Measurements from ENCODE around the gene OCIAD2.
"Not testable (repeated sequence)": the region's sequence is repeated elsewhere in the genome, so short reads cannot be mapped to it uniquely, and the experiment has no call there.

Gene OCIAD2

DNA sequence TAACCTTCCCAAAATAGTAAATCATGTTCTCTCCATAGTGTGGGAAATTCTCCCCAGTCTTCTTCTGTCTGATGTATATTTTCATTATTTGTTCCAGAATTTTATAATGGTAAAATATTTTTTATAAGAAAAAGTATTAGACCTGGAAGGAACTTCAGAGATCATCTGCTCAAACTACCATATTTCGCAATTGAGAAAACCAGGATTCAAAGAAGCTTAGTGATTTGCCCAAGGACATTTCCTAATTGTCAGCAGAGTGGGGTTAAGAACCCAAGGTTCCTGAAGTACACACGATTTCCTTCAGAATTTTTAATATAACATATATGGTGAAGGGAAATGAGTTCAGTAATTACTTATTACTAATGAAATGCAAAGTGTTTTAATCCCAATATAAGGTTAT, 51.6 kb downstream of the OCIAD2 start:
- FAIRE-seq: no peak

DNA sequence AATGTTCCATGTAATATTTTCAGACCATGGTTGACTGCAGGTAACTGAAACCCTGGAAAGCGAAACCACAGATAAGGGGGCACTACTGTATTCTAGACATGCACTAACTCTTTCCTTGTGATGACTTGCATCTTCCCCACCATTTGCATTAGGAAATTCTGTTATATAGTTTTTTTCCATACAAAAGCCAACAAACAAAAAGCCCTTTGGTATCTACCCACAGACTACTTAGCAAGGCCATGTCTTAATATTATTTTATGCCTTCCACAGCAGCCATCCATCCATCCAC, 52.2 kb downstream of the OCIAD2 start:
- no peak for FAIRE-seq
- no peak for DNase-seq (ENCODE audit: low spot score)

More for the DNA sequence above, 51.6 kb downstream of the OCIAD2 start:
- no peak for DNase-seq (ENCODE audit: low spot score)

GRCh38 chr4:48853604-48854394, 52.8 kb downstream of the OCIAD2 start:
- no peak for FAIRE-seq
- DNase-seq (ENCODE audit: low spot score): no peak

DNA sequence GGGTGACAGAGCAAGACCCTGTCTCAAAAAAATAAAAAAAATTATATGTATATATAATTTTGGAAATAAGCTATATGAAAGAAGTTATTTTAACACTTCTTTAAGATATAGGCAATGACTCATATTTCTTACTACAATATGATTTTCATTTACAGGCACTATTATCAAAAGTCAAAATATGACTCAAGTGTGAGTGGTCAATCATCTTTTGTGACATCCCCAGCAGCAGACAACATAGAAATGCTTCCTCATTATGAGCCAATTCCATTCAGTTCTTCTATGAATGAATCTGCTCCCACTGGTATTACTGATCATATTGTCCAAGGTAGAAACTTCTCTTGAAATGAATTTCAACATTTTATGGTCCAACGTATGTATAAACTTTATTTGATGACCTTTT, 54.9 kb downstream of the OCIAD2 start:
- FAIRE-seq (no peak), DNase-seq (ENCODE audit: low spot score) (no peak)

GRCh38 chr4:48848799-48849198, 57.8 kb downstream of the OCIAD2 start:
- FAIRE-seq; DNase-seq (ENCODE audit: low spot score): not testable (repeated sequence)

DNA sequence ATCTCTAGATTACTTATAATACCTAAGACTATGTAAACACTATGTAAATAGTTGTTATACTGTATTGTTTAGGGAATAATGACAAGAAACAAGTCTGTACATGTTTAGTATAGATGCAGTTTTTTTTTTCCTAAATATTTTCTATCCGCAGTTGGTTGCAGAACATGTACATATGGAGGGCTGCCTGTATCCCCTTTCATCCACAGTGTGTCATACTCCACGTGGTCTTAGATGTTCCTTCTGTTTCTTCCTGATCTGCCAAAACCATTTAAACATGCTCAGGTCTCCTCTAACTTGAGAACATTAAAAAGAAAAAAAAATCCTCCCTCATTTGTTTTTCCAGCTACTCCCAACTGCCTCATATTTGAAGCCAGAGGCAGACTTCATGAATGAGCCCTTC, 61.7 kb downstream of the OCIAD2 start:
- DNase-seq (ENCODE audit: low spot score) (no peak), FAIRE-seq (peak; percentile 20)

GRCh38 chr4:48841045-48841827, 65.3 kb downstream of the OCIAD2 start:
- FAIRE-seq: no peak

GRCh38 chr4:48836658-48837057, 69.9 kb downstream of the OCIAD2 start:
- no peak for FAIRE-seq
- no peak for DNase-seq (ENCODE audit: low spot score)

More at GRCh38 chr4:48841045-48841827, 65.3 kb downstream of the OCIAD2 start:
- no peak for DNase-seq (ENCODE audit: low spot score)

Measured in urothelium cell line (cell line).